Measurements from ENCODE around the gene SMG6.
"Not testable (repeated sequence)": the region's sequence is repeated elsewhere in the genome, so short reads cannot be mapped to it uniquely, and the experiment has no call there.

The SMG6 gene

DNA sequence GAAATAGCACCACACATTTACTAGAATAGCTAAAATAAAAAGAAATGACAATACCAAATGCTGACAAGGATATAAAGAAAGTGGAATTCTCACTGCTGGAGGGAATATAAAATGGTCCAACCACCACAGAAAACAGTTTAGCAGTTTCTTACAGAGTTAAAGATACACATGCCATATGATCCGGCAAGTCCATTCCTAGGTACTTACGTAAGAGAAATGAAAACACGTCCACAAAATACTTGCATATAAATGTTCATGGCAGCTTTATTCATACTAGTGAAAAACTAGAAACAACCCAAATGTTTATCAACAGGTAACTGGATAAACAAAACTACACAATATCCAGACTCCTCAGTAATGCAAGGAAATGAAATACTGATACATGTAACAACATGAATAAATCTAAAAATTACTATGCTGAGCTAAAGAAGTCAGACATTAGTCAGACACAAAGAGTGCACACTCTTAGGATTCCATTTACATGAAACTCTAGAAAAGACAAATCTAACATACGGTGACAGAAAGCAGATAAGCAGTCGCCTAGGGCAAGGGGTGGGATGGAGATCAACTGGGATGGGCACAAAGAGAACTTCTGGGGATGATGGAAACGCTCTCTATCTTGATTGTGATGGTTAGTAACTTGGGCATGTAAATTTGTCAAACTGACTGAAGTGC is 76.4 kb downstream of the SMG6 start:
- no peak for DNase-seq

DNA sequence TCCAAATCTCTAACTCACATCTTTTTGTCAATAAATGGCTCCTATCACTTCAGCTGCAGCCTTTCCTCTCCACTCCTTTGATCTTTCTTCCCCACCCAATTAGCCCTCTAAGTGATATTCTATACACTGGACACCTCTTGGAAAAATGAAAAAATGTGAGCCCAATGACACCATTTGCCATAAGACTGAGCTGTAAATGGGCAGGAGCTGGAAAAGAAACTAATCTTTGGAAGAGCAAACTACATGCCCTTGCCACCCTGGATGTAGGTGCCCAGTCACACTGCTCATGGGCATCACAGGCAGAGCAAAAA is 80.0 kb downstream of the SMG6 start:
- DNase-seq, result no peak

DNA sequence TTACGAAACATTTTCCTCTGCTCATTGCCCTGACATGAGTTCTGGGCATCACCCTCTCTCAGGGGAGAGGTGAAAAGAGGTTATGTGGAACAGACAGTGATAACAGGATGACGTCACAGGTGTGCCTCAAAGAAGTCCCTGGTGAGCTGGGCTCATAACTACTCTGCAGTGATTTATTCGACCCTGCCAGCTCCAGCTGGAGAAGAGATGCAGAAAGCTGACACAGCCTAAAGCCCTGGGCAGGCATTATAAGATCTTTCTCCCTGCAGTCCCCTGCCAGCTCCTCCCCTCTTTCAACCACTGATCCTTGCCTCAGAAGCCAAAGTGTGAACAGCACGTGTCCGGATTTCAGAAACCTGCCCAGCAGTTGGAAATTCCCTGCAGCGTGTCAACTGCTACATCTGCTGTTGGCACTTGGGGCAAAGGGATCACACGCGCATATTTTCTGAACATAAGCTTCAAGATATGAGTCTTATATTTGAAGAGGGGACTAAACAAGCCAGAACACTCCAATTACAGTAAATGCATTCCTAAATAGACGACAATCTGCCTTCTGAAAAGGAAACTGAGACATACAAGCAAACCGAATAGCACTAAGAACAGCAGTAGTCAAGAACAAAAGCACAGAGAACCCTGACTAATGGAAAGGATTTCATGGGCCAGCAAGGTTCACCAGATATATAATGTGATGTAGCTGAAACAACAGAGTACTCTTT is 80.5 kb downstream of the SMG6 start:
- DNase-seq, result peak in 1 of 2 experiments; percentile 56

DNA sequence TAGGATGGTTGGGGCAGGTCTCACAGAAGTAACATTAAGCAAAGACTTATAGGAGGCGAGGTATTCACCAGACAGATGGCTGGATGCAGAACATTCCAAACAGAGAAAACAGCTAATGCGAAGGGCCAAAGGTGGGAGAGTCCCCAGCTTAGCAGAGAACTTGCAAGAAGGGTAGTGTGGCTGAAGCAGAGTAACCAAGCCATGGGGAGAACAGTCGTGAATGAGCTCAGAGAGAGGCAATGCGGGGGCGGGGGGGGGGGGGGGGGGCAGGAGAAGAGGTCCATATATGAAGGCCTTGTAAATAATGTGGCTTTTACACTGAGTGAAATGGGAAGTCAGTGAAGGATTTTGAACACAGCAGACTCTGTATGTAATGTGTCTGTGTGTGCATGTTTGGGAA is 81.3 kb downstream of the SMG6 start:
- DNase-seq, result no peak

DNA sequence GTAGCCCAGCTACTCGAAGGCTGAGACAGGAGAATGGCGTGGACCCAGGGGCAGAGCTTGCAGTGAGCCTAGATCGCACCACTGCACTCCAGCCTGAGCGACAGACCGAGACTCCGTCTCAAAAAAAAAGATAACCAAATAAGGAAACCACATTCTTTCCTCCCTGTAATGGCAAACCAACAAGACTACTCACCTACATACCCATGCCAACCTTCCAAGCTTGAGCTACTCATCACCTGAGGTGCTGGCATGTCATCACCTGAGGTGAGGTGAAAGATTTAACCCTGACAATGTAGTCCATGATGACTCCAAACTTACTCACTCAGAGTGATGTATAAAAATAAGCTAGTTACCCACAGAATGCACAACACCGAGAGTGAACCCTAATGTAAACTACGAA is 85.2 kb downstream of the SMG6 start:
- no peak for DNase-seq

DNA sequence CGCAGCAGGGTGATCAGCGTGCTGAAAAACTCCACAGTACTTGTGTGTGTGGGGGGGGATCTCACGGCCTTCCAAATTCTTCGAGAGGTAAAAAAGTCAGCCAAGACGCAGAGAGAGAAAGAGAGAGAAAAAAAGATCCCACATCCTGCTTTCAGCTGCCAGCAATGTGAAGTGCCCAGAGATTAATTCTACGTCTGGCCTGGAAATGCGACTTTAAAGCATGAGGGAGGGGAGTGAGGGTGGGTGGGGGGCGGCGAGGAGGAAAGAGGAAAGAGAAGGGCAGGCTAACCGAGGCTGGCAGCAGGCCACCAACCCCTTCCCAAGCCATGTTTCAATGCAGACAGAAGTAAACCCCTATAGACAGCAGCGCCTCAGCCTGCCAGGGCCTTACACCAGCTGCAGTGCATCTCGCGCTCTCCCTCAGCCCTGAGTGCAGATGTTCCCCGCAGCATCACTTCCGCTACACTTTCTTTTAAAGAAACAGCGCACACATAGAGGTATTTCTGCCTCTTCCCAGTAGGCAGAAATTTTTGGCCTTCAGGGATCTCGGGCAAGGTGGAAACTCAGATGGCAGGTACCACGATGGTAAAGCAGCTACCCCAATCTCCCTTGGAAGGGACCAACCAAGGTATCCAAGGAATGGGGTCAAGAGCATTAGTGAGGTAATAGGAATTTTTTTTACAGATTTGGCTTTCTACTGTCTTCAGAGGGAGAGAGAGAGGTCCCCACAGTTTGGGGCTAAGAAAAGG is 87.8 kb downstream of the SMG6 start:
- no peak for DNase-seq

DNA sequence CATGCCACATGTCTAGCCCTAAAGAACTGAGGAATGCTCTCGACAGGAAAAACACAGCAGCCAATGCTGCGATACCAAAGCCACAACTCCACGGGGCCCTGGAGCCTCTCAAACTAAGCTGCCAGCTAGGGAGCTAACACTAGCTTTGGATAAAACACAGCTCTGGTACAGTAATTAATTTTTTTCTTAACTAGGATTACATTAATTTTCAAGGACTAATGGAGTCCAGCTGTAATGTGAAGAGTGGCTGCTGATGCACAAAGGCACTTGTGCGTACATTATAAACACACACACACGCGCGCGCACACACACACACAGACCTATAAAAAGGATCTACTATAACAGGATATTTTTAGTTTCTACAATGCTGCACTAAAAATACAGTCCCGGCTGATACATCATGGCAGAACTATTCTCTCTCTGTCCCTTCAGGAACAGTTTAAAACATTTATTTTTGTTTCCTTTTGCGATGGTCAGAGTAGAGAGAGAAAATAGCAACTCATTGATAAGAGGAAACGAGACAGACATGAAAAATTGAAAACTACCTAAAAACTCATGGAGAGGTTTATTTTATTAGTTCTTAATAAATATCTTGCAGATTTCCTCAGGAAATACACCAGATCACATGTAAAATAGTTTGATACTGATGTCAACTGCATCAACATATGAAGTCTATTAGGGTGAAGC is 88.5 kb downstream of the SMG6 start:
- no peak for DNase-seq

DNA sequence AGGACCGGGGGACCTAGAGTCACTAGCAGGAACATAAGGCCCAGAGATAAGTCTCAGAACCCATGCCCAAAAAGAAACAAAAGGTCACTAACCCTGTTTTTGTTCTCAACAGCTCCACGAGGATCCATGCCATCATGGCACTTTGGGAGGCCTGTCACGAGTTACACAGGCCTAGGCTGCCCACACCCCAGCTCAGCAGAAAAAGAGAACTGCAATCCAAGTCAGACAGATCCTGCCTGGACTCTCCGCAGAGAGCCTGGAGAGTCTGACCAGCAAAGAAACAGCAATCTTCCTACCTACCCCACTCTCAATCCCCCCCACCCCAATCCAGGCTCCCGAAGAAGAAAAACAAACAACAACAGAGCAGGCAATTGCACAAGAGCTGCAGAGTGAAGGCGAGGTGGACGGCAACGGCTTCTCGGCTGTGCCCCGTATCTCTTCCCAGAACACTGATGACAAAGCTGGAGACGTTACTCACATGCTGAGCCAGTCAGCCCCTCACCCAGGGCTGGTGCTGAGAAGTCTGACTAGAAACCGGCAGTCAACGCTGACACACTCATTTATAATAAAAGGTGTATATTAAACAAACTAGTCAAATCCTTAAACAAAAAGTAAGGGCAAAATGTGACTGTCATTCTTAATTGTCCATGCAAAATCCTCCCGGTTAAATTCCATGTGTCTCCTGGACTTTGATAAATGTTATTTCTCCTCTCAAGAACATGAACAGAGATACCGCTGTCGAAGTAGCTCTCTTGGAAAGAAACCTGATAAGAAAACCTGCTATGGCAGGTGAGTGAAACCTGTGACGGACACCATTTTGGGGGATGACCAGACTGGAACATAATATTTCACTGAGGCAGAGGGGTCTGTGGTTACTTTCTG is 89.3 kb downstream of the SMG6 start:
- no peak for DNase-seq

DNA sequence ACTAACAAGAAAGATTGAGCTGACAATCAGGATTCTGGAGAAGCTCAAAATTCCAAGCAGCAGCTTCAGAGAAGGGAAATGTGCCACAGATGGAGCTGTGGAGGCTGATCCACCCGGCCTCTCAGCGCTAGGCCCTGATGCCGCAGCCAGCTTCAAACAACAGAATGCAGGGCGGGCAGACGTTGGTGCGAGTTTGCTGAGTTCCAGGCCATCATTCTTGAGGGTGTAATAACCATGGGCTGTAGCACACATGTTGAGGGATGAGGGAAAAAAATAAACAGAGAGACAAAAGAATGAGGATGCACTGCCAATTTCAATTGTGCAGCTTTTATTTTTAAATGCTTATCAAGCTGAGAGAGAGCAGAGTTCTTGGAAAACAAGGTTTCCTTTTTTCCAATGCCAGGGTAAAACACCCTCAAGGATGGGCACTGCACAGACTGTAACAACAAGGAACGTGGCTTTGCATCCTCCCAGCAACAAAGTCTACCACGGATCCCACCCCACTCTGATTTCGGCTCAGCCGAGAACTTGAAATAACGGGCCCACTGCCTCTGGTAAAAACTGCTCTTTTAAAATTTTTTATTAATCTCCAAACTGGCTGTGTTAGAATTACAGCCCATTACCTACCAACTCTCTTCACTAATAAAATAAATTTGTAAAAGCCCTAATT is 90.2 kb downstream of the SMG6 start:
- no peak for DNase-seq

DNA sequence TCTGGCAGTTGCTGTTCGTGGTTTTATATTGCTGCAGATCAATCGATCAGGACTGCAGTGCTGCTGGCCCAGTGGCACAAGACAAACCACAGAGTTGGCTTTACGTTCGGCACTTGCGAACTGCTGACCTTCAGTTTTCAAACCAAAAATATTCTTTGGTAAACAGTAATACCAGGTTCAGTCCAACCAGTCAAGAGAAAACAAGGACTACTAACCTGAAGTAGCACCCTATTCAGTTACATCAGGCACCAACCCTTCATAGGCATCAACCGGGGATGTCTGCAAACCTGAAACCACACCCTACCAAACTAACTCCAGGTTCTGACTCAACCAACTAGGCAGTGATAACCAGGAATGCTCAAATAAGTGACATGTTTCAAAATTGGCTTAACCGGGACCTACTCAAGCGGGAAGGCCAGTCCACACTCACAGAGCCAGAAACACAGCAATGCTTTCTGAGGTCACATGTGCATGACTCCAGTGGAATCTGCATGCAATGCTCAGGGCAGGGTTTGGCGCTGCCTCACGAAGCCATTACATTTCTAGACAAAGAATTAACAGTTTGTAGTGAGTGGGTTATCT is 91.1 kb downstream of the SMG6 start:
- DNase-seq, result no peak

DNA sequence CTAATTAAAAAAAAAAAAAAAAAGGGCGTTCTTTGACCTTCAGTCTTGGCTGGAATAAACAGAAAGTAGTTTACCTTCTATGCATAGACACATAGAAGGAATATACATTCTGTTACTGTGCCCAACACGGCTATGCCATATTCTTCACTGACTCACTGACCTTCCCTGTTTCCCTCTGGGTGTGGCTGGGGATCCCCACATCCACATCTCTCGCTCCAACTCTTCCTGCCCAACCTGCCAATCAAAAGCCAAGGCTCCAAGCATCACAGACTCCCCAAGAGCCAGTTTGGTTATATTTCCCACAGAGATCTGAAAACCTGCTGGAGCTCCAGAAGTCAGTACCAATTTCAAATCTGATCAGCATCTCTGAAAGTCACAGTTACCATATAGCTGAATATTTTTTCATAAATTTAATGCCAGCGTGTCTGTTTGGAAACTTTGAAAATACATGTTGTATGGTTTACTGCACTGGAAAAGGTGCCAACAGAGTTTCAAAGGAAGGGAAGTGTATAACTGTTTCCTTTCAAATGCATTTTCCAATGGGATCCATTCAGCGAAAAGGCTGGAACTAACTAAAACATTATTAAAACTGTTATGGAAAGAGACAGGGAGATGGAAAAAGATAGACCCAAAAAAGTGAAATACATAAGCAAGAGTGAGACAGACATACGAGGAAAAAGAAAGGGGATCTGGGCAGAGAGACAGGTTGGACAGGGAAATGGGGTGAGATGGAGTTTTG is 91.8 kb downstream of the SMG6 start:
- no peak for DNase-seq

DNA sequence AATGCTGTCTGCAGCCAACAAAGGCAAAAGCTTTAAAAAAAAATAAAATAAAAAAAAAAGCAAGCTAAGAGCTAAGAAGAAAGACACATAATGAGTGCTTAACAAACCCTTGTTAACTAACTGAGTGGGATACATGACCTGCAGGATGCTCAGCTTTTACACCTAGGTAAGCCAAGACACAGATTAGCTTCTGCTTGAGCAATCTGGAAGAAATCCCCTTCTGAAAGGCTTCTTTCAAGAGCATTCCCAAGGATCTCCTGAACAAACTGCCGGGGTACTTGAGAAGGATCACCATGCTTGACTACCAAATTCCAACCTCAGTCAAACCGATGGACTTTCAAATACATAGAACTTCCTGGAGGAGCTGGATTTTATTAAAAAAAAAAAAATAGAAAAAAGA is 92.9 kb downstream of the SMG6 start:
- peak in 1 of 2 experiments; percentile 36 for DNase-seq

DNA sequence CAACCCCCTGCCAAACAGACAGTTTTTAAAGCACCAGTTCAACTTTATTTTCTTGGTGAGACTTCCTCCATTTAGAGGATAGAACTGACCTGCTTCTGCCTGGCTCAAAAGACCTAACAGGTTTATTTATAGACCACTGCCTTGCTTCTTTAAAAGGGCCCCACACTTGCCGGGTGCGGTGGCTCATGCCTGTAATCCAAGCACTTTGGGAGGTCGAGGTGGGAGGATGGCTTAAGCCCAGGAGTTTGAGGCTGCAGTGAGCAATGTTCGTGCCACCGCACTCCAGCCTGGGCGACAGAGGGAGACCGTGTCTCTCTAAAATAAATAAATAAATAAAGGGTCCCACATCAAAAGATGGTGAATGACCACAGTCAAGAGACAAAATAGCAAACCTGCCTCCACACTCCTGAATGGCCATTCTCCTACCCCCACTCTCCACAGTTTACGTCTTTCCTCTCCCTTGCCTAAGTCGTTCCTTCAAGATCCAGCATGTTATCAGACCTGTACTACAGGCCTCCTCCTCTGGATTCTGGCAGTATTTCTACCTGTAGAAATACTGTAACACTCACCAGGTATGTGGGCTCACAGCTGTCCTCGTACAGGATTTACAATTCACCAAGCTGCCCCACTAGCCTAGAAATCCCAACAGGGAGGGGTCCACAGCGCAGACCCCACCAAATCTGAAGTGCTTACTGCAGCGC is 95.6 kb downstream of the SMG6 start:
- DNase-seq, result no peak

DNA sequence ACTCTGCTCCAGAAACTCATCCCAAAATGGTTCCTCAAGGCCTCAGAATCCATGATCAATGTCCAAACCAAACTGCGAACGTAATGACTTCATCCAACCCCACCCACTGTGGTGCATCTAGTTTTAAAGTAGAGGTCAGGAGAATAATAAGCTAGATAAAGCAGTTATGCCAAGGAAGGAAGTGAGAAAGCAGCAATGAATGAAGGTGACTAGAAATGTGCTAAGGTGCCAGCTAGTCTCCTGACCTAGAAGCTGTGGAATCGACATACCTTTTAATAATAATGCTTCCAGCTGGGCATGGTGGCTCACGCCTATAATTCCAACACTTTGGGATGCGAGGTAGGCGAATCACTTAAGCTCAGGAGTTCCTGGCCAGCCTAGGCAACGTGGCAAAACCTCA is 99.2 kb downstream of the SMG6 start:
- DNase-seq, result no peak

DNA sequence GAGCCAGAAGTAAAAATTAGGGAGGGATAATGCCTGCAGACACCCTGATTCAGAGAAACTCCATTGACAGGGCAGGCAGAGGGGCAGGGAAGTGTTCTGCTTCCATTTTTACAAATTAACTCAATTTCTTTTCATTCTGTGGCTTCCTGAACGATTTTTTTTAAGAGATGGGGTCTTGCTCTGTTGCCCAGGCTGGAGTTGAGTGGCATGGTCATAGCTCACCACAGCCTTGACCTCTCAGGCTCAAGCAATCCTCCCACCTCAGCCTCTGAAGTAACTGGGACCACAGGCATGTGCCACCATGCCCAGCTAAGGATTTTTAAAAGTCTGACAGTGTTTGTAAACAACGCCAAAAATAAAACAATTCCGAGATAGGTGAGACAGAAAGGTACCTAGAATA is 99.8 kb downstream of the SMG6 start:
- DNase-seq, result no peak

DNA sequence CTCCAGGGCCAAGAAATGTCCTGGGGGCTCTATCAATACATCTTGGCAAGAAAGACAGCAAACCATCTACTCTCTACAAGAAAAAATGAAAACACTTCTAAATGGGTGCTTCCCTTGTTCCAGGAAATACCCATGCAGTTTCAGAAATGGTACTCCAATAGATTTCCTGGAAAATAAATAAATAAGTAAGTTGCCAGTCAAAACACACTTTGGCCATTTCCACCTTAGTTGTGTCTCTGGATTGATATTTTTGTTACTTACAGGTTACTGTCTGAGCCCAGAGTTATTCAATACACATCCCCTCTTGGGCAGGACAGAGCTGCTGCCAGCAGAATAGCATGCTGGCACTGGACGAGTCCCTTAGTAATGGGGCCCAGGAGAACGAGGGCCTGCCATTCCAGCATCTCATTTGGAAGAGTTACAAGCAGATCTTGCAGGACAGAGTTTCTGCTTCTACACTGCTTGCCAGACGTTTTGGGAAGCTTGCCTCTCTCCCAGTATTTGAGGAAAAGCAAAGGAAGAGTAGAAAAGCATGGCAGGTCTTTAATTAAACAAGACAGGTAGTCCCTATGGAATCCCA is 100.5 kb downstream of the SMG6 start:
- no peak for DNase-seq

DNA sequence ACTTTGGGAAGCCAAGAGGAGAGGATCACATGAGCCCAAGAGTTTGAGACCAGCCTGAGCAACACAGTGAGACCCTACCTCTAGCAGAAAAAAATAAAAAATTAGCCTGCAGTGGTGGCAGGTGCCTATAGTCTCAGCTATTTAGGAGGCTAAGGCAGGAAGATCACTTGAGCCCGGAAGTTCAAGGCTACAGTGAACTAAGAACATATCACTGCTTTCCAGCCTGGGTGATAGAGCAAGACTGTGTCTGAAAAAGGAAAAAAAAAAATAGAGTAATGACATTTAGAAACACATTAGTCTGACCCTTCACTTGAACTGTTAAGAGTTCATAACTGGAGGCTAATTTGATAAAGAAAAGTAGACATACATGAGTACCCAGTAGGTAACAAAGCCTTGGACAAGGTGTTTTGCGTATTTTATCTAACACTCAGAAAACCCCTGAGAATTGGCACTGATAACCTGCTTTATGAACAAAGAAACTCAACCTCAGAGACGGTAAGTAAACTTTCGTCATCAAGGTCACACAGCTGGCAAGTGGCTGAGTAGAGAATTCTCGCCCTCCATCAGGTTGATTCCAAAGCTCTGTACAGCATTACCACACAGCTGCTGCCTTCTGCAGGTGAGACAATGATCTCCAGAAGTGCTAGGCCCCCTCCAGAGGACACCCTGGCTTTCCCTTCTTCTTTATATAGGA is 101.1 kb downstream of the SMG6 start:
- DNase-seq, result no peak

DNA sequence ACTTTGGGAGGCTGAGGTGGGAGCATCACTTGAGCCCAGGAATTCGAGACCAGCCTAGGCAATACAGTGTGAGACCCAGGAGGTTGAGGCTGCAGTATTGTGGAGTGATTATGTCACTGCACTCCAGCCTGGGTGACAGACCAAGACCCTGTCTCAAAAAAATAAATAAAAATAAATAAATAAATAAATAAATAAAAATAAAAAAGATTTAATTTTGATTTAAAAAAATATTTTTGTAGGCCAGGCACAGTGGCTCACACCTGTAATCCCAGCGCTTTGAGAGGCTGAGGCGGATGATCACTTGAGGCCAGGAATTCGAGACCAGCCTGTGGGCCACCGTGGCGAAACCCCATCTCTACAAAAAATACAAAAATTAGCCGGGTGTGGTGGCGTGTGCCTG is 104.2 kb downstream of the SMG6 start:
- not testable (repeated sequence) for DNase-seq

DNA sequence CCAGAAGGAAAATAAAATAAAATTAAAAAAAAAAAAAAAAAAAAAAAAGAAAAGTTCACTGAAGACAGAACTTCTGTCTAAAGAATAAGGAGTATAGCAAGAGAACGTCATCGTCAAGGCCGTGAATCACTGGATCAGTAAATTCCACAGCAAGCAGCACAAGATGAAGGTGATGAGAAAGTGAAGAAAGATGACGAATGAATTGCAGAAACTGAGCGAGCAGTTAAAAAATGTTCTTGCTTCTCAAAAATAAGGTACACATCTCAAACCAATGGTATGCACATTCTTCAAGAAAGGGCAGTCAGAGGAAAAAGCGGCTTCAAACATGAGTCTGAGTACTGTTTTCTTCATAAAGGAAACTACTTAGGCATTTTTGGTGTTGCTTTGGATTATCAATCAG is 104.7 kb downstream of the SMG6 start:
- DNase-seq, result no peak
